ENCODE results near the gene ABCC5.

DNA sequence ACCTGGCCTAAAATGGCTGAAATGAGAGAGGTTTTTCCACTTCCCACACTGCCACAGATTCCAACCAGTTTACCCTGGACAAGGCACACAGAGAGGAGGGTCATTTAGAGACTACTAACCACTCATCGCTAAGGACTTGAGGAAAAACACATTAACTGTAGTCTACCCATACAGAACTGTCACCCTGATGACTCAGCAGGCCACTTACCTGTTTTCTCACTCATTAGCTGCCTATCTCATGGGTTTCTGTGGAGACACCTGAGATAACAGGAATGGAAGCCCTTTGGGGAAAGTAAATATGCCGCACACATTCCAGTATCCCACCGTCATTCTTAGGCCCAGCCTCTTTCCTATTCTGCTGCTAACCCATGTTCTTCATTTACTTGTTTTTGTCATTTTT lies 50.0 kb downstream of the ABCC5 start:
- TF ChIP-seq, protein P1, sequence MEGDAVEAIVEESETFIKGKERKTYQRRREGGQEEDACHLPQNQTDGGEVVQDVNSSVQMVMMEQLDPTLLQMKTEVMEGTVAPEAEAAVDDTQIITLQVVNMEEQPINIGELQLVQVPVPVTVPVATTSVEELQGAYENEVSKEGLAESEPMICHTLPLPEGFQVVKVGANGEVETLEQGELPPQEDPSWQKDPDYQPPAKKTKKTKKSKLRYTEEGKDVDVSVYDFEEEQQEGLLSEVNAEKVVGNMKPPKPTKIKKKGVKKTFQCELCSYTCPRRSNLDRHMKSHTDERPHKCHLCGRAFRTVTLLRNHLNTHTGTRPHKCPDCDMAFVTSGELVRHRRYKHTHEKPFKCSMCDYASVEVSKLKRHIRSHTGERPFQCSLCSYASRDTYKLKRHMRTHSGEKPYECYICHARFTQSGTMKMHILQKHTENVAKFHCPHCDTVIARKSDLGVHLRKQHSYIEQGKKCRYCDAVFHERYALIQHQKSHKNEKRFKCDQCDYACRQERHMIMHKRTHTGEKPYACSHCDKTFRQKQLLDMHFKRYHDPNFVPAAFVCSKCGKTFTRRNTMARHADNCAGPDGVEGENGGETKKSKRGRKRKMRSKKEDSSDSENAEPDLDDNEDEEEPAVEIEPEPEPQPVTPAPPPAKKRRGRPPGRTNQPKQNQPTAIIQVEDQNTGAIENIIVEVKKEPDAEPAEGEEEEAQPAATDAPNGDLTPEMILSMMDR (IDR thresholded peaks at IDR 0.05; ENCODE audit: borderline replicate concordance, extremely low read depth, low read length, poor library complexity, severe bottlenecking), result no peak
- TF ChIP-seq EZH2 (IDR thresholded peaks at IDR 0.05; ENCODE audit: borderline replicate concordance, low read depth, low read length, severe bottlenecking), result no peak

All from DND-41 (cell line).